Dermis microvascular lymphatic vessel endothelial cell (primary cell): ENCODE measurements around the gene NLN. TPM values are rescaled to one million over a fixed set of nuclear protein-coding genes. Genes with fewer than 3 reads are reported as not detected.

Source experiments
- DNase-seq, 2 donors: peaks; one replicate each; pipeline versions ENCODE4 v3.0.0 to v3.0.0-alpha.2; 2010; ENCODE audit warnings: low read depth in 2 of 2
- total RNA-seq: library from RNA; depleted of rRNA; stranded (reverse); fragments of >200 nt; gene quantifications from 2 replicates; pipeline ENCODE4 v1.2.1, GENCODE V29; 2014

NLN gene
- total RNA-seq, 1 donor from 2014 or later: 33.9 TPM

DNA sequence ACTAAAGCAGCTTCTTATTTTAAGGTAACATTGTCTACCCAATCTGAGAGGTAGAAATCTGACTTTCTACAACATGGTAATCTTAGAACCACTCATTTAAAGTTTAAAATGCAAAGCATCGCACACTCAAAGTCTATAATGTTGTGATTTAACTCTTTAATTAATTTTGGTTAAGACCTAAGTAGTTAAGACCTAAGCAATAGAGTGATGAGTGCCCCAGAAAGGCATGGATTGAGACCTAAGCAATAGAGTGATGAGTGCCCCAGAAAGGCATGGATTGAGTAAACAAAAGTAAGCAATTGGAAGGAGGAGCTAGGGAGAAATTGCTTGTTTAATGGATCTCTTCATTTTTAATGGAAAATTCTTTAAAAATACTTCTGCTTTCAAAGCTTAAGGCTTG is 86.8 kb downstream of the NLN start:
- no peak for DNase-seq

DNA sequence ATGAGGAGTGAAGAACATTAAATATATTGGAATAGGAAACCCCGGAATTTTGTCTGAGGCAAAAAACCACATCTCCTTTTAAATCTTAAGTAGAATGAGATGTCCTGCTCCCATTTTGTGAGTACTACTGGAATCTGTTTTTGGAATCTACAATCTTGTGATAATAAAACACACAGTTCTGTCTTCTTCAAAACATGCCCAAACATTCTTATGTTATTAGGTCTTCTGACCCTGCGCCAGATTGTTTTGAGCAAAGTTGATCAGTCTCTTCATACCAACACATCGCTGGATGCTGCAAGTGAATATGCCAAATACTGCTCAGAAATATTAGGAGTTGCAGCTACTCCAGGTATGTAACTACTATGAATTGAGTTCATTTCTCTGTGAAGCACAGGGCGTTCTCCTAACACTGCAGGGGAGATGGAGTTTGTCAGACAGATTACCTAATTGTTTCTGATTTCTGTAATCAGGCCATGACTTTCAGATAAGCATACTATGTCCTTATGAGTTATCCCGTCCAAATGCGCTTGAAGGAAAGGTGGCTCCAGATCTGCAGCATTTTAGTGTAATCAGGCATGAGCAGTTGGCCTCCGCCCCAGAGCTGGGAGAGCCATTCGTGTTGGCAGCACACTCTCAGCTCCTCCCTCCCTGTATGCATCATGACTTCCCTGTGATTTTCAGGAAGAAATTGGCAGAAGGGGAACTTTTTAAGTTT is 88.0 kb downstream of the NLN start:
- no peak for DNase-seq

DNA sequence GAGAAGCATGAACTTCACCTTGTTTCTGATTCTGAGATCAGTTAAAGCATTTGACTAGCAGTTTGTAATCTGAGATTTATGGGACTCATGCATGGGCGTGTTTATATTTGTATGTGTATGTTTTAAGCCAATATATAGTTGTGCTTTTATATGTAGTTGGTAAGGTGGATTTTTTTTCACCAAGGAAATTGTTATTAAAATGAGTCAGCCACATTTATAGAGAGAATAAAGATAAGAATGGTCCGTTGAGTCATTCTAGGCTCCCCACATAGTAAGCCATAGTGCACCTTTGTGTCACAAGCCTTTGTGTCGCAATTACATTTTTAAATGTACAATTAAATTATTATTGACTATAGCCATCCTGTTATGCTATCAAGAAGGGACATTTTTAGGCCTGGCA is 89.0 kb downstream of the NLN start:
- DNase-seq: no peak

DNA sequence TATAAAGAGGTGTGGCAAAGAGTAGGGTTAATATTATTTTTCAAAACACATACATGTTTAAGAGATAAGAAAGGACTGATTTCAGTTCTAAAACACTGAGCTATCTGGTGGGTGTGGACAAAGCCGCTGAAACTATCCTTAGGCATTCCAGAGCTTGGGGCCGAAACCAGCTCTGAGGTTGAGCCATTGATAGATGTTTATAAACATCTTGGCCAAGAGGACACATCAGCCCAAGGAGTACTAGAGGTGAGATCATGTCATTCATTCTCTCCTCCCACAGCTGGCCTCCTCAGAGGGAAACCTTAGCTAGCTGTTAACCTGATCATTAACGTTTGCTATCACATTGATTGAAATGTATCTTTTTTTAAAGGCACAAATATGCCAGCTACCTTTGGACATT is 89.9 kb downstream of the NLN start:
- DNase-seq: no peak

- DNase-seq: no peak
Observed at GRCh38 chr5:65812648-65813047, 90.6 kb downstream of the NLN start.

DNA sequence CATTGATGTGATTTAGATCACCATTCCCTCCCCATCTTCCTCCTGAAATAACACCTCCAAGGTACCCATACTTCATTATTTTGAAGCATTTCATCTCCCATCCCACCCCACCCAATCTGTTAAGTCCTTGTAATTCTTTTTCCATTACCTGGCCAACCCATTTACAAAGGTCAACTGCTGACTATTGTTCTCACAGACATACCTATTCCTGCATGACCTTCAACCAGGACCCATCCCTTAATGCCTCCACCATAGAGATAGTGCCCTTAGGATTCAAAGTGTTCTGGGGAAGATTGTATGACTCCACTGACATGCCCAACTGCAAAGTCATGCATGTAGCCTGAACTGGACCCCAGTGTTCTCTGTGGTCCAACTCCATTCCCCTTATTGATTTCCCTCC is 91.2 kb downstream of the NLN start:
- no peak for DNase-seq

GRCh38 chr5:65815161-65815560 is 93.2 kb downstream of the NLN start:
- peak in 1 of 2 donors; percentile 42 for DNase-seq

DNA sequence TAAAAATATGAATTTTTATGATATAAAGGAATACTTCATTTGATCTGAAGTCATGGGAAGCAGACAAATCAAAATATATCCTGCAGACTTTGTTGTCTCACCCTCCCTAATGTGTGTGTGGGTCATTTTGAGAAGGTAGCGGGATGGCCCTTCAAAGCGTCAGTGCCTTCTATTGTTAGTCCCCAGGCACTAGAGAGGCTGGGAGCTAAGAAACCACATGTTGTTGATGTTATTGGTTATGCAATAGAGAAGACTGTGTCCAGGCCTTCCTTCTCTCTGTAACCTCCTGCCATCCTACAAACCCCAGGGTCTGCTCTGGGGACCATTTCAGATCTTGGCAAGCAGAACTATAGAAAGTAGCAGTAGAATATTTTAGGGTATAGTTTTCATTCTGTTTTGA is 94.7 kb downstream of the NLN start:
- DNase-seq: no peak

- no peak for DNase-seq
Observed at GRCh38 chr5:65817931-65818330, 95.9 kb downstream of the NLN start.

- DNase-seq: no peak
Observed at GRCh38 chr5:65818592-65818991, 96.6 kb downstream of the NLN start.

- DNase-seq: no peak
Observed at GRCh38 chr5:65819215-65819904, 97.4 kb downstream of the NLN start.

DNA sequence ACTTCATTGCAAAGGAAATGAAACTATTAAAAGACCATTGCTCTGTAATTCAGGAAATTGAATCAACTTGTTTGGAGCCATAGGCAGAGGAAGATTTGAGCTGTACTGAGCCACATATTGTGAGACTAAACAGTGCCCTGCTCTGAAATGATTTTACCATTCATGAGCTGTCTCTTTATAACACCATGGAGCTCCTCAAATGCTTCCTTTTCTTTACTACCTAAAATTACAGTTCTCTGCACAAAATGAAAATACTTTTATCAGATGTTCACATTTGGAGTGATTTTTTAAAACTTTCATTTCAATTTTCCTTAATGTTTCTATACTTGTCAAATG is 97.9 kb downstream of the NLN start:
- peak in 1 of 2 donors; percentile 28 for DNase-seq

- no peak for DNase-seq
Observed at GRCh38 chr5:65820373-65820772, 98.4 kb downstream of the NLN start.

DNA sequence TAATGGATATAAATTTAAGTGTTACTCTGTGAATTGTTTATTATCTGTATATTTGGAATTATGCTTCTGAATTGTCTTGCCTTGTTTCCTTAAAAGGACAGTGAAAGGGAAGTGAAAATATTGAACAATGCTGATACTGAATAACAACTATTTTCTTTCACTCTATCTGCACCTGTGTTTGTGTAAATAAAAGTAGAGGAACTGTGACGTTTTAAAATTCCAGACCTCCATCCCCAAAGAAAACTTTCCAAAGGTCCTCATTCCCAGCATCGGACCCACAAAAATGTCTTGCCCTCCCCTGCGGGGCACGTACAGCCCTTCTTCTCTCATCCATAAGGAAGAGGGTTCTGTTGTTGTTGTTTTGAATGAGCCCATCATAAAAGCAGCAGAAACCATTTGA is 100.0 kb downstream of the NLN start:
- no peak for DNase-seq

GRCh38 chr5:65822710-65823109 is 100.7 kb downstream of the NLN start:
- no peak for DNase-seq

DNA sequence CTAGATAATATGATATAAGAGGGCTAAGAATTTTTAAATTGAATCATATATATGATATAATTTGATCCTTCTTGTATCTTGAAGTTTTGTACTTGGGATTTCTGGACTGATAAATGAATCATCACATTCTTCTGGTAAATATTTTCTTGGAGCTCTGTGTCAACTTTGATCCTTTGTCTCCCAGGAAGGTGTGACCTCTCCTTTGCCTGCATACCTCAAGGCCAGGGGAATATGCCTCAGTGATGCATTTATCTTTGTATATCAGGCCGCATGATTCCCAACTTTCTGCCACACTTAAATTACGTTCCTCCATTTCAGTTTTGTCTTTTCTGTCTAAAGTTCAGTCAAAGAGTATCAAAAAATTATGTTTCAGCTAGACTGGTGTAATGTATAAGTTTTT is 101.2 kb downstream of the NLN start:
- no peak for DNase-seq

DNA sequence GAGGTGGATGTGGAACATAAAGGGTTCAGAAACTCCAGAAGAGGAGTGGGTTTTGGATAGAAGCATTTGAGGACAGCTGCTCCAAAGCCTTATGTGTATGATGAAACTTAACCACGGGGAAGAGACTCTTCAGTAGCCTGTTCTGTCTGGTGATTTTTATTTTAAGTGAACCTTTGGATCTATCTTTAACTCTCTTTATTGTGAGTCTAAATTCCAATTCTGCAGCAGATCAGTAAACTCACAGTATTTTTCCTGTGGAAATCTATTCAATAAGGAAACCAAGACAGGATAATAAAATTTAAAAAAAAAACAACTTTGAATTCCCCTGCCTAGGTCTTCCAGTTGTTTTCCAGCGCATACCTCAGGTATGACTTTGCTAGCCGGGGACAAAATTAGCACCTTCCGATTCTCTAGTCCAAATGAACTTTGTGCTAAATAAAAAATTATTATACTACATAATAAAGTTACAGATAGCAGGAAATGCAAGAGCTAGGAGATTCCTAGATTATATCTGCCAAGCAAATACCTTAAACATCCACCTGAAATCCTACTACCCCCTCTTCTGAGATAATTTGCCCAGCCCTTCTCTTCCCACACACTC is 101.9 kb downstream of the NLN start:
- DNase-seq: no peak

DNA sequence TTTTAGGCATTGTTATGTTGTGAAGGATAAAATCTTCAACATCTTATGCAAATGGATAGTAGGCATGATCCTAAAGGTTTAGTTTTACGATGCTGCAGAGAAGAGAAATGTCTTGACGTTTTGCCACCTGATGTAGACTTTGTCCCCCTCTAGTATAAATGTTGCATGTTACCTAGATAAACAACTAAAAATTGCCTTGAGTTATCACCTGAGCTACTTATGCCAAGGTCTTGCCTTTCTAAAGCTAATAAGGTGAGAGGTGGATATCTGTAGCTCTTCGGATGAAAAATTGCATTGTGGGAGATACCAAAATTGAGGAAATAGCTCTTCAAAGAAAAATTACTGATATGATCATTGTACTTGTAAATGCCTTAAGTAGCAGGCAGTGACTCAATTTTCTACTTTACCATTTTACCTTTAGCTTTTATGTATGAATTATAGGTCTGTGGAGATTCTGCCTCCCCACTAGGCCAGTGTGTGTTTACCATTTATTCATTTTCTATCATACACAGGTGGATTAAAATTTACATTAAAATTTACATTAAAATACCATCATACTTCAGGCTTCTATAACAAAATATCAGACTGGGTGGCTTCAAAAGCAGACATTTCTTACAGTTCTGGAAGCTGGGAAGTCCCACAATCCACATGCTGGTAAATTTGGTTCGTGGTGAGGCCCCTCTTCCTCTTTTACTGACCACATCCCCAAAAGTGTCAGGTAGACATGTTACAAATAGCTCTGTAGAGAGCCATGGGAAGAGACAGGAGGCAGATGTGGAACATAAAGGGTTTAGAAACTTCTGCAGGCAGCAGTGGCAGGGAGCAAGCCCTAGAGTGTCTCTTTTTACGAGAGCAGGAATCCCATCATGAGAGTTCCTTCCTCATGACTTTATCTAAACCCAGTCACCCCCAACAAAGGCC is 103.7 kb downstream of the NLN start:
- DNase-seq: no peak

DNA sequence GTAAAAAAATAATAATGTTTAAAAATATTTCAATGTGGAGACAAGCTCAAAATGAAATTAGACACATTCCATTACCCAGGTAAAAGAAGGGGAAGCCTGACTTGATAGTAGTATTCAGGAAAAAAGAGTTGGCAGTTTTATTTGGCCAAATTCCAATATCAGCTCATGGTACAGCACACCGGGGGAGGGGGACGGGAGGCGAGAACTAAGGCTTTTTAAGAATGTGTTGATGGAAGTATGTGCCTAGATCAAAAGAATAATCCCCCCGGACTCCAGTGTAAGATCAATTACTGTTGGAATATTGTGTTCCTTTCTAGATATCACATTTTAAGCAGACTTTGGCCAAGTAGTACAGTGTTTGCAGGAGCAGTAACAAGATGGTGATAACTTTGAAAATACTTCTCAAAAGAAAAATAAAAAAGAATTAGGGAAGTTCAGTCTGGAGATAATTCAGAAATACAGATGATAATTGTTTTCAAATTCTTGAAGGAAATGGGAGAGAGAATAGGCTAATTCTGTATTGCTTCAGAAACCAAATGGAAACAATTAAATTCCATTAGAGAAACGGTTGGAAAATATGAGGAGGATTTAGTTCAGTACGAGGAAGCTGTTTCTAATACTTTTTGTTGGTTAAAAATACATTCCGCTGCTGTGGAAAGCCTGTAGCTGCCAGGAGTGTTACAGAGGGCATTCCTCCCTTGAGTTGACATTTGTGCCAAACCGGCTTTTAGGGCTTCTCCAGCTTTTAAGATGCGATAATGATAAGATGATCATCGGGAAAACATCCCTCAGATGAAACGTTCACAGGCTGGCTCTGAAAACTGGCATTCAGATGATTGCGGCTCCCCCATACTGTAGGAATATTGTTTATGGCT is 106.3 kb downstream of the NLN start:
- peak; percentile 16 to 29 for DNase-seq

DNA sequence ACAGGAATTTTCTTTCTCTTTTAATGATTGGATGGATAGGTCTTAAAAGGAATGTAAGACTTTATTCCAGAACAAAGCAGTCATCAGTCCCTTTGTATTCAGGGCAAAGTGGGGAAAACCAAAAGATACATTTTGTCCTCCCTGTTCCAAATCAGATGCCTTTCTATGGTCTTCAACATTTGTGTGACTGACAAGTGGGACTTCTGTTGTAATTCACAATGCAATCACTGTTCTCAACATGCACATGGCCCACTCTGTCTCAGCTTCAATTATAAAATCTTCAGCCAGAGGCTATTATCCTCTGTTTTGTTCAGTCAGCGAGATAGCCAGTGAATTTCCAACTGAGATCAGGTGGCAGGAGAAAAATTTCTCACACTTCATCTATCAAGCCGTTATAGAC is 108.9 kb downstream of the NLN start:
- DNase-seq: no peak

DNA sequence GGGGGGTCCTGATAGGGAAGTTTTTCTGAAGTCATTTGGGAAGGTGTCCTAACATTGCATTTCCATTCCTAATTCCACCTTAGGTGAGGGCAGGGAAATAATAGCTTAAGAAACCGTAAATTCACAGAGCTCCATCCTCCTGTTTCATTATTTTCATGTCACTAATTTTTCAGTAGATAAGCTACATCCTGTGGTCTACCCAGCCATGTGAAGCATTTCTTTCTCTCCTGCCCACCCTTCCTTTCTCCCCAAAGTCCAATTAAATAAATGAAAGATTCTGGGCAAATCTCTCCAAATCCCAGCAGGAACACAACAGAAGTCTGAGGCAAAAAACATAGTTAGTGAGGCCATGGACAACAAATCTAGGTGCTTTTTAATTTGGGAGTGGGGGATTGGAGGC is 109.3 kb downstream of the NLN start:
- DNase-seq: no peak
